Ovary (tissue), 9 donors: ENCODE results near the gene TMEM247. TPM values are rescaled to one million over a fixed set of nuclear protein-coding genes. Genes with fewer than 3 reads are reported as not detected.

Experiments
- DNase-seq, 5 donors: peaks; one replicate each; pipeline ENCODE4 v3.0.0-alpha.2; 2019 to 2020
- H3K27ac ChIP-seq, 2 donors: fragments of 200-600 bp; one replicate each; pipeline versions ENCODE4 v1.5.1 to v1.8.0; 2019 to 2022
- H3K27me3 ChIP-seq: fragments of 200-600 bp; one replicate; pipeline ENCODE4 v1.8.0; 2022
- H3K36me3 ChIP-seq: fragments of 200-600 bp; sonication (generic); one replicate; pipeline ENCODE4 v1.5.1; 2019
- H3K4me1 ChIP-seq: one replicate; pipeline ENCODE4 v1.8.1; 2013; ENCODE audit warnings: mild to moderate bottlenecking, moderate library complexity; ENCODE audit not compliant: insufficient read depth
- H3K4me3 ChIP-seq: fragments of 200-600 bp; sonication (generic); one replicate; pipeline ENCODE4 v1.5.1; 2017
- H3K9me3 ChIP-seq, 2 donors: fragments of 200-600 bp in 1 of 2; sonication (generic) in 1 of 2; one replicate each; pipeline versions ENCODE4 v1.5.1 to v1.8.1; 2013 to 2019; ENCODE audit warnings: mild to moderate bottlenecking in 1 of 2, moderate library complexity in 1 of 2
- CTCF ChIP-seq, 3 donors: fragments of 450-650 bp in 2 of 3; fragments of 200-600 bp in 1 of 3; IDR thresholded peaks; one replicate each; pipeline versions ENCODE4 v1.5.1 to v1.8.0; 2016 to 2022; ENCODE audit warnings: antibody characterized with exemption in 3 of 3, mild to moderate bottlenecking in 1 of 3
- EP300 ChIP-seq: sonication (generic); formaldehyde crosslinking; IDR thresholded peaks from one replicate; pipeline ENCODE4 v1.6.1; 2017; ENCODE audit warnings: antibody characterized with exemption
- POLR2A ChIP-seq: fragments of 450-650 bp; IDR thresholded peaks from one replicate; pipeline ENCODE4 v1.6.1; 2017; ENCODE audit warnings: antibody characterized with exemption, mild to moderate bottlenecking, moderate library complexity
- WGBS, 3 donors: extraction: QIAGEN DNeasy Blood & Tissue Kit in 1 of 3; methylation state at CpG; one replicate each; pipeline versions ENCODE4 v1.1.5 to v1.1.7; 2013 to 2017; 5-methylcytosine and 5-hydroxymethylcytosine counted together
- intact Hi-C, 4 donors: fragments of 100-400 bp; cut with DNase I; formaldehyde crosslinking; loops; one replicate each; pipeline versions ENCODE4 v1.11.0 to v1.15.1; 2022 to 2023
- polyA plus RNA-seq, 2 donors: library from polyadenylated mRNA; stranded (reverse); fragments of 200-250 nt in 1 of 2; fragments of 350-450 nt in 1 of 2; fragmentation: Illumina TruSeq in 1 of 2; extraction: RNeasy Lipid Tissue Mini Kit (QIAGEN cat#74804) in 1 of 2; gene quantifications; one replicate each; pipeline ENCODE4 v1.2.3, GENCODE V29; 2013 to 2014
- total RNA-seq, 7 donors: library from RNA; depleted of rRNA in 2 of 7; stranded (reverse); fragments of >200 nt in 2 of 7; fragmentation: NEBNext Ultra II Directional in 3 of 7; extraction: Animal tissue kit (Norgen Biotek cat#: 25700) in 3 of 7; gene quantifications; one replicate each; pipeline versions ENCODE4 v1.1.0 to v1.2.4, GENCODE V29; 2016 to 2023
- donor health status: DM: no; HTN: no; CAD: no; lungs with moderate emphysema.
- donor health status: DM: no; HTN: no; CAD: no.
- donor health status: Bipolar disorder and iron deficiency.
- donor health status: DM: yes; HTN: yes; CAD: no.
- donor health status: DM: no; HTN: no; CAD: no.
- donor health status: DM: yes; HTN: yes; CAD: no.

The TMEM247 gene
- total and polyA plus RNA-seq, 9 donors, result not detected

GRCh38 chr2:46487667-46488335, 8.4 kb downstream of the TMEM247 start:
- no peak for TF ChIP-seq CTCF (IDR thresholded peaks at IDR 0.05)
- H3K27me3 ChIP-seq, result no peaks in the 10 kb centered on the region
- no peak overlapping the region for H3K4me3 ChIP-seq
- H3K36me3 ChIP-seq, result no peaks in the 10 kb centered on the region
- intact Hi-C loops, result loop anchor here in 1 of 4 donors (10.0 kb wide), 1 partner anchor 47 kb away; no protein-coding TSS in a partner anchor
- H3K9me3 ChIP-seq, result no peaks in the 10 kb centered on the region
- peaks cover 8% of the 10 kb centered on the region for H3K4me1 ChIP-seq
- no peak overlapping the region for H3K27ac ChIP-seq
- WGBS, 3 donors, result 35 to 49% (median 49%) methylated on average over 8 of the region's 8 CpGs
- DNase-seq, result peak; percentile 47 to 77 (median 57)

- no peaks in the 10 kb centered on the region for H3K9me3 ChIP-seq
- intact Hi-C loops, result loop anchor here in 1 of 4 donors (10.0 kb wide), 1 partner anchor 46 kb away; no protein-coding TSS in a partner anchor
Observed at GRCh38 chr2:46488389-46488788, 9.0 kb downstream of the TMEM247 start.

GRCh38 chr2:46489423-46490174, 10.2 kb downstream of the TMEM247 start:
- Histone ChIP-seq H3K27ac (no peak overlapping the region), H3K27me3 (no peaks in the 10 kb centered on the region), H3K36me3 (no peaks in the 10 kb centered on the region), H3K9me3 (no peaks in the 10 kb centered on the region), H3K4me3 (no peak overlapping the region), H3K4me1 (peaks cover 8% of the 10 kb centered on the region)
- TF ChIP-seq EP300 (no peak), POLR2A (no peak), CTCF (IDR thresholded peaks at IDR 0.05) (no peak)
- DNase-seq, result no peak
- WGBS, 3 donors, result 82 to 90% (median 88%) methylated on average over 8 of the region's 8 CpGs
- intact Hi-C loops, result loop anchor here in 1 of 4 donors (10.0 kb wide), 1 partner anchor 45 kb away; no protein-coding TSS in a partner anchor

More at GRCh38 chr2:46488389-46488788, 9.0 kb downstream of the TMEM247 start:
- DNase-seq, result no peak
- H3K27ac ChIP-seq, result no peak overlapping the region
- no peak for TF ChIP-seq EP300
- TF ChIP-seq CTCF (IDR thresholded peaks at IDR 0.05), result no peak
- no peak for TF ChIP-seq POLR2A
- peaks cover 8% of the 10 kb centered on the region for H3K4me1 ChIP-seq
- H3K27me3 ChIP-seq, result no peaks in the 10 kb centered on the region
- no peak overlapping the region for H3K4me3 ChIP-seq
- WGBS, 3 donors, result 69 to 74% (median 74%) methylated on average over 2 of the region's 2 CpGs
- H3K36me3 ChIP-seq, result no peaks in the 10 kb centered on the region

GRCh38 chr2:46490521-46491141, 11.3 kb downstream of the TMEM247 start:
- Histone ChIP-seq H3K4me3 (no peak overlapping the region), H3K36me3 (no peaks in the 10 kb centered on the region), H3K27ac (peak overlapping the region in 1 of 2 donors; percentile 17), H3K9me3 (no peaks in the 10 kb centered on the region), H3K27me3 (no peaks in the 10 kb centered on the region), H3K4me1 (peaks cover 8% of the 10 kb centered on the region)
- TF ChIP-seq POLR2A, result no peak
- TF ChIP-seq CTCF (IDR thresholded peaks at IDR 0.05), result no peak
- TF ChIP-seq EP300, result no peak
- peak; percentile 53 to 71 (median 68) for DNase-seq
- 13 to 17% (median 13%) methylated on average over 6 of the region's 6 CpGs for WGBS, 3 donors
- intact Hi-C loops, result no loop called here
